HepG2 (cell line): ENCODE results near the gene PDGFD. TPM values are rescaled to one million over a fixed set of nuclear protein-coding genes. Genes with fewer than 3 reads are reported as not detected.

Experiments
- ATAC-seq: fragments of 200-7000 bp; cut with Tn5 transposase; 3 replicates; pipeline ENCODE4 v1.9.1; 2020; ENCODE audit warnings: mild to moderate bottlenecking, moderate library complexity
- BruUV-seq: library from RNA; stranded (reverse); fragments of 400-500 nt; replicated peaks from 2 replicates; lab custom pipeline; 2021; lab: Mats Ljungman, UMichigan
- CTCF ChIA-PET: fragments of 300-600 bp; formaldehyde crosslinking; extraction: SDS; loops from one replicate; lab custom pipeline; 2021; ENCODE audit warnings: low total read pairs, inconsistent platforms, low intra/inter-chr PET ratio; lab: Yijun Ruan, JAX
- POLR2A ChIA-PET: fragments of 350-600 bp; sonication (Branson Sonifier 250); formaldehyde crosslinking; loops from one replicate; lab custom pipeline; 2020; ENCODE audit warnings: antibody characterized with exemption, inconsistent platforms; lab: Yijun Ruan, JAX
- DNase-seq: peaks from one replicate; pipeline ENCODE4 v3.0.0-alpha.2; 2015; ENCODE audit warnings: low spot score
- FAIRE-seq: peaks from 3 replicates; lab custom pipeline; 2011; peaks lifted over from hg19 to GRCh38; lab: Jason Lieb, UNC
- H2AFZ ChIP-seq: one replicate; pipeline ENCODE4 v1.6.1; 2011; ENCODE audit warnings: low read length, inconsistent platforms
- H3K27ac ChIP-seq: fragments of 300-600 bp; 3 replicates; pipeline ENCODE4 v1.8.0; 2011; ENCODE audit warnings: mixed run types, mild to moderate bottlenecking, mixed read lengths, low read length, inconsistent platforms; ENCODE audit not compliant: insufficient read depth; ENCODE audit errors: extremely low read length
- H3K27me3 ChIP-seq, 2 experiments: fragments of 200-600 bp in 1 of 2; 2 replicates in 1 of 2; 3 replicates in 1 of 2; pipeline versions ENCODE4 v1.6.0 to v1.8.0; 2011; ENCODE audit warnings: low read length in 2 of 2, mild to moderate bottlenecking in 2 of 2, moderate library complexity in 2 of 2, inconsistent platforms in 1 of 2; ENCODE audit not compliant: insufficient read depth in 2 of 2, control insufficient read depth in 1 of 2
- H3K36me3 ChIP-seq, 2 experiments: fragments of 200-600 bp in 1 of 2; replicated peaks in 1 of 2; 2 replicates in 1 of 2; 3 replicates in 1 of 2; pipeline versions ENCODE4 v1.5.1 to v1.8.0; 2011; ENCODE audit warnings: low read length in 2 of 2, inconsistent platforms in 1 of 2; ENCODE audit not compliant: insufficient read depth in 2 of 2, control insufficient read depth in 1 of 2
- H3K4me1 ChIP-seq: 2 replicates; pipeline ENCODE4 v1.5.1; 2012; ENCODE audit warnings: low read length, inconsistent platforms; ENCODE audit not compliant: insufficient read depth
- H3K4me2 ChIP-seq: 2 replicates; pipeline ENCODE4 v1.6.0; 2011; ENCODE audit warnings: low read depth, low read length, inconsistent platforms
- H3K4me3 ChIP-seq, 3 experiments: fragments of 200-600 bp in 1 of 3; sonication (generic), shearing (Covaris generic) in 1 of 3; replicated peaks in 1 of 3; 2 replicates each; pipeline ENCODE4 v1.5.1; 2011 to 2016; ENCODE audit warnings: low read length in 3 of 3, inconsistent platforms in 2 of 3, low read depth in 2 of 3, mild to moderate bottlenecking in 2 of 3, control low read depth in 1 of 3, mixed read lengths in 1 of 3; ENCODE audit not compliant: insufficient read depth in 1 of 3
- H3K79me2 ChIP-seq: one replicate; pipeline ENCODE4 v1.6.1; 2011; ENCODE audit warnings: low read length, inconsistent platforms; ENCODE audit not compliant: insufficient read depth
- H3K9ac ChIP-seq: 2 replicates; pipeline ENCODE4 v1.6.0; 2011; ENCODE audit warnings: mild to moderate bottlenecking, low read depth, low read length, inconsistent platforms; ENCODE audit not compliant: insufficient read depth
- H3K9me3 ChIP-seq: 2 replicates; pipeline ENCODE4 v1.5.1; 2012; ENCODE audit warnings: mild to moderate bottlenecking, low read length
- H4K20me1 ChIP-seq: 2 replicates; pipeline ENCODE4 v1.6.0; 2011; ENCODE audit warnings: inconsistent platforms, mild to moderate bottlenecking, low read length, moderate library complexity; ENCODE audit not compliant: insufficient read depth
- CBFB ChIP-seq: sonication (generic); formaldehyde crosslinking; IDR thresholded peaks from 2 replicates; pipeline ENCODE4 v1.4.0; 2020; ENCODE audit warnings: missing genetic modification reagents
- CEBPG ChIP-seq: IDR thresholded peaks from 2 replicates; pipeline ENCODE4 v1.6.1; 2016
- HNRNPH1 ChIP-seq: fragments of 200-400 bp; formaldehyde crosslinking; optimal IDR thresholded peaks from 2 replicates; pipeline ENCODE3; 2017; ENCODE audit warnings: mild to moderate bottlenecking, low read depth, low read length
- HOXD1 ChIP-seq: sonication (generic); formaldehyde crosslinking; IDR thresholded peaks from 2 replicates; pipeline ENCODE4 v1.5.0; 2020; ENCODE audit warnings: missing genetic modification reagents
- KDM1A ChIP-seq: IDR thresholded peaks from 2 replicates; pipeline ENCODE4 v1.6.1; 2016; ENCODE audit warnings: missing compliant biosample characterization
- NPAS2 ChIP-seq: sonication (generic); formaldehyde crosslinking; IDR thresholded peaks from 2 replicates; pipeline ENCODE4 v1.8.0; 2022; ENCODE audit warnings: mild to moderate bottlenecking, missing genetic modification reagents, borderline replicate concordance
- PCBP2 ChIP-seq: fragments of 200-400 bp; formaldehyde crosslinking; optimal IDR thresholded peaks from 2 replicates; pipeline ENCODE3; 2018; ENCODE audit warnings: low read length, low read depth; ENCODE audit not compliant: poor library complexity, severe bottlenecking
- SMAD3 ChIP-seq: sonication (generic); formaldehyde crosslinking; IDR thresholded peaks from 2 replicates; pipeline ENCODE4 v1.4.0; 2020; ENCODE audit warnings: missing genetic modification reagents
- SRSF9 ChIP-seq: fragments of 200-400 bp; formaldehyde crosslinking; IDR thresholded peaks from 2 replicates; pipeline ENCODE4 v1.6.1; 2018; ENCODE audit warnings: borderline replicate concordance, mild to moderate bottlenecking, low read depth, low read length; ENCODE audit not compliant: insufficient read depth, poor library complexity, severe bottlenecking
- TARDBP ChIP-seq: sonication (generic); formaldehyde crosslinking; IDR thresholded peaks from 2 replicates; pipeline ENCODE4 v1.8.0; 2022; ENCODE audit warnings: mild to moderate bottlenecking, missing genetic modification reagents
- ZBTB46 ChIP-seq: sonication (generic); formaldehyde crosslinking; IDR thresholded peaks from 2 replicates; pipeline ENCODE4 v1.4.0; 2020; ENCODE audit warnings: mild to moderate bottlenecking, missing genetic modification reagents, borderline replicate concordance
- ZMAT3 ChIP-seq: sonication (generic); formaldehyde crosslinking; conservative IDR thresholded peaks from 2 replicates; pipeline ENCODE4 v1.7.0; 2021; ENCODE audit warnings: missing genetic modification reagents
- ZMAT5 ChIP-seq: sonication (generic); formaldehyde crosslinking; IDR thresholded peaks from 2 replicates; pipeline ENCODE4 v1.5.0; 2020; ENCODE audit warnings: mild to moderate bottlenecking, low read depth, missing genetic modification reagents, borderline replicate concordance
- ZNF256 ChIP-seq: sonication (generic); formaldehyde crosslinking; conservative IDR thresholded peaks from 2 replicates; pipeline ENCODE4 v1.4.0; 2020; ENCODE audit warnings: missing genetic modification reagents
- WGBS: methylation state at CpG from one replicate; pipeline ENCODE4 v1.1.6; 2017; ENCODE audit warnings: low lambda C conversion rate; 5-methylcytosine and 5-hydroxymethylcytosine counted together
- in situ Hi-C: cut with HindIII; loops from 2 replicates; pipeline ENCODE4 v1.10.0; 2017; ENCODE audit warnings: low pct_unique_long_range_greater_than_20kb; ENCODE audit not compliant: extremely low pct_ligation_motif_present
- intact Hi-C: fragments of 100-400 bp; cut with micrococcal nuclease; formaldehyde crosslinking; loops from one replicate; pipeline ENCODE4 v1.10.0; 2022; ENCODE audit not compliant: unreplicated experiment
- polyA plus RNA-seq, 8 experiments: library from polyadenylated mRNA; depleted of rRNA in 3 of 8; stranded (reverse) in 7 of 8; unstranded in 1 of 8; fragments of >200 nt; fragmentation: Illumina TruSeq in 4 of 8; extraction: Trizol in 4 of 8; gene quantifications; 2 replicates each; pipeline versions ENCODE4 v1.2.1 to v1.2.3, GENCODE V29; 2011 to 2016; ENCODE audit warnings: low read depth in 4 of 8, missing spikeins in 1 of 8, mixed read lengths in 1 of 8; ENCODE audit not compliant: insufficient read depth in 1 of 8
- total RNA-seq, 5 experiments: library from RNA; depleted of rRNA; stranded (reverse); fragments of >200 nt; fragmentation: Illumina TruSeq; extraction: Trizol; gene quantifications; 2 replicates each; pipeline ENCODE4 v1.2.3, GENCODE V29; 2016; ENCODE audit warnings: low read depth in 1 of 5
- TF ChIP-seq, protein P1 (sequence below): sonication (generic); formaldehyde crosslinking; conservative IDR thresholded peaks from 2 replicates; pipeline ENCODE4 v1.8.0; 2022; ENCODE audit warnings: mild to moderate bottlenecking, moderate library complexity, missing genetic modification reagents

Gene PDGFD
- total and polyA plus RNA-seq, 2 of the 13 experiments (the other 11 are each of a cell fraction or from before 2014, with no cell fraction given): 0.09 to 0.29 TPM

- TF ChIP-seq, protein P1, sequence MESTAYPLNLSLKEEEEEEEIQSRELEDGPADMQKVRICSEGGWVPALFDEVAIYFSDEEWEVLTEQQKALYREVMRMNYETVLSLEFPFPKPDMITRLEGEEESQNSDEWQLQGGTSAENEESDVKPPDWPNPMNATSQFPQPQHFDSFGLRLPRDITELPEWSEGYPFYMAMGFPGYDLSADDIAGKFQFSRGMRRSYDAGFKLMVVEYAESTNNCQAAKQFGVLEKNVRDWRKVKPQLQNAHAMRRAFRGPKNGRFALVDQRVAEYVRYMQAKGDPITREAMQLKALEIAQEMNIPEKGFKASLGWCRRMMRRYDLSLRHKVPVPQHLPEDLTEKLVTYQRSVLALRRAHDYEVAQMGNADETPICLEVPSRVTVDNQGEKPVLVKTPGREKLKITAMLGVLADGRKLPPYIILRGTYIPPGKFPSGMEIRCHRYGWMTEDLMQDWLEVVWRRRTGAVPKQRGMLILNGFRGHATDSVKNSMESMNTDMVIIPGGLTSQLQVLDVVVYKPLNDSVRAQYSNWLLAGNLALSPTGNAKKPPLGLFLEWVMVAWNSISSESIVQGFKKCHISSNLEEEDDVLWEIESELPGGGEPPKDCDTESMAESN (CRISPR knock-in tag): no peak
- TF ChIP-seq TARDBP (CRISPR knock-in tag) (no peak), KDM1A (no peak), CBFB (no peak), CEBPG (no peak), NPAS2 (no peak)
These were observed 21.2 kb downstream of the PDGFD start (continued) for GRCh38 chr11:104142698-104143097.

- ChIA-PET CTCF (no interaction called here), POLR2A (no interaction called here)
- Histone ChIP-seq H3K27ac (no peak overlapping the region), H3K4me3 (no peak overlapping the region), H4K20me1 (no peaks in the 10 kb centered on the region), H2AFZ (no peak overlapping the region), H3K4me2 (no peak overlapping the region), H3K9ac (no peak overlapping the region), H3K79me2 (no peaks in the 10 kb centered on the region), H3K4me1 (no peaks in the 10 kb centered on the region), H3K27me3 (no peaks in the 10 kb centered on the region), H3K9me3 (no peaks in the 10 kb centered on the region), H3K36me3 (no peaks in the 10 kb centered on the region)
- in situ Hi-C loops (no loop called here), intact Hi-C loops (no loop called here)
- no TSS peak for BruUV-seq
- no peak for DNase-seq
- no peak for ATAC-seq
- TF ChIP-seq SMAD3 (CRISPR knock-in tag): no peak
- FAIRE-seq: no peak
These were observed 27.1 kb downstream of the PDGFD start for GRCh38 chr11:104136861-104137260.

DNA sequence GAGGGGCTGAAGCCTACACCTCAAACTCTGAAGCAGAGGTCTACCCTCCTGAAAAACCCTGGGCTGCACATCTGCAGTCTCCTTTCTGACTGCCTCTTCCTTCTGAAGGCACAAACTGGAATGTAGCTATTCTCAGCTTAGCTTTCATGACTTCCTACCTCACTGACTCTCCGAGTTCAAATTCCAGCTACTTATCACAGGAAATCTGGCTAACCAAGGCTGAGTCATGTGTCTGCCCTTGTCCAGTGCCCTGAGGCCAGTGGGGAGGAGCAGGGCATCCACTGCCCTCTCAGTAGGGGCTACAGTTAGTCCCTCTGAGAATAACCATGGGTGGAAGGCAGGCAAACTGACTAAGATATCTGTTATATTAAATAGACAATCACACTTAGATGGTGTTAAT, 29.2 kb downstream of the PDGFD start:
- no peak for FAIRE-seq
- H3K9me3 ChIP-seq: no peaks in the 10 kb centered on the region
- no peaks in the 10 kb centered on the region for H3K4me1 ChIP-seq
- 0% methylated on average over 1 of the region's 1 CpG for WGBS
- no peak overlapping the region for H3K4me3 ChIP-seq
- no peaks in the 10 kb centered on the region for H3K27me3 ChIP-seq
- H4K20me1 ChIP-seq: no peaks in the 10 kb centered on the region; the same call in 1 of the 2 replicates
- no peak overlapping the region for H3K9ac ChIP-seq
- no peaks in the 10 kb centered on the region for H3K79me2 ChIP-seq
- H3K27ac ChIP-seq: no peak overlapping the region
- H3K36me3 ChIP-seq: no peaks in the 10 kb centered on the region
- ChIA-PET POLR2A (no interaction called here), CTCF (no interaction called here)
- no TSS peak for BruUV-seq
- no peak for DNase-seq
- ATAC-seq: no peak
- H2AFZ ChIP-seq: no peak overlapping the region
- in situ Hi-C loops: no loop called here
- no peak overlapping the region for H3K4me2 ChIP-seq
- intact Hi-C loops: no loop called here
- TF ChIP-seq ZMAT5 (CRISPR knock-in tag) (no peak), ZBTB46 (no peak), SRSF9 (no peak), ZNF256 (no peak), HOXD1 (CRISPR knock-in tag) (no peak), ZMAT3 (no peak), HNRNPH1 (no peak), PCBP2 (no peak)
